Astrocyte (in vitro differentiated cells and primary cell): ENCODE results near the gene TUBA4B. TPM values are rescaled to one million over a fixed set of nuclear protein-coding genes. Genes with fewer than 3 reads are reported as not detected.
"Not testable (repeated sequence)": the region's sequence is repeated elsewhere in the genome, so short reads cannot be mapped to it uniquely, and the experiment has no call there.

Source experiments
- DNase-seq: peaks from one replicate; pipeline ENCODE4 v3.0.0-alpha.2; 2010; ENCODE audit warnings: low read depth
- FAIRE-seq: peaks from 2 replicates; lab custom pipeline; 2011; peaks lifted over from hg19 to GRCh38; lab: Jason Lieb, UNC
- H2AFZ ChIP-seq: 2 replicates; pipeline ENCODE4 v1.6.0; 2012; ENCODE audit warnings: low read depth, low read length, inconsistent platforms
- H3K27ac ChIP-seq: 2 replicates; pipeline ENCODE4 v1.5.1; 2011; ENCODE audit warnings: low read depth, low read length, inconsistent platforms
- H3K27me3 ChIP-seq: 2 replicates; pipeline ENCODE4 v1.6.0; 2011; ENCODE audit warnings: low read length, inconsistent platforms; ENCODE audit not compliant: insufficient read depth
- H3K36me3 ChIP-seq: 2 replicates; pipeline ENCODE4 v1.5.1; 2011; ENCODE audit warnings: low read length, inconsistent platforms; ENCODE audit not compliant: insufficient read depth
- H3K4me1 ChIP-seq: 2 replicates; pipeline ENCODE4 v1.5.1; 2011; ENCODE audit warnings: low read length, inconsistent platforms; ENCODE audit not compliant: insufficient read depth
- H3K4me2 ChIP-seq: 2 replicates; pipeline ENCODE4 v1.6.0; 2012; ENCODE audit warnings: low read length, inconsistent platforms
- H3K4me3 ChIP-seq: 2 replicates; pipeline ENCODE4 v1.5.1; 2011; ENCODE audit warnings: low read depth, mild to moderate bottlenecking, low read length, inconsistent platforms; ENCODE audit not compliant: insufficient read depth
- H3K79me2 ChIP-seq: 2 replicates; pipeline ENCODE4 v1.6.0; 2012; ENCODE audit warnings: mild to moderate bottlenecking, low read length, inconsistent platforms; ENCODE audit not compliant: insufficient read depth
- H3K9ac ChIP-seq: 2 replicates; pipeline ENCODE4 v1.6.0; 2012; ENCODE audit warnings: mild to moderate bottlenecking, low read length, inconsistent platforms
- H3K9me3 ChIP-seq: 2 replicates; pipeline ENCODE4 v1.5.1; 2012; ENCODE audit warnings: low read depth, mild to moderate bottlenecking, low read length, inconsistent platforms; ENCODE audit not compliant: insufficient read depth
- H4K20me1 ChIP-seq: 2 replicates; pipeline ENCODE4 v1.6.0; 2012; ENCODE audit warnings: low read length, inconsistent platforms; ENCODE audit not compliant: insufficient read depth
- H3K27ac Mint-ChIP-seq: one replicate; pipeline ENCODE4 v1.8.0; 2021; ENCODE audit warnings: mild to moderate bottlenecking, mixed read lengths; ENCODE audit not compliant: unreplicated experiment
- H3K27me3 Mint-ChIP-seq: one replicate; pipeline ENCODE4 v1.8.0; 2021; ENCODE audit warnings: low read depth, mixed read lengths; ENCODE audit not compliant: unreplicated experiment
- H3K36me3 Mint-ChIP-seq: one replicate; pipeline ENCODE4 v1.8.0; 2021; ENCODE audit warnings: low read depth, mixed read lengths; ENCODE audit not compliant: unreplicated experiment
- H3K4me1 Mint-ChIP-seq: one replicate; pipeline ENCODE4 v1.8.0; 2021; ENCODE audit warnings: low read depth, mixed read lengths; ENCODE audit not compliant: unreplicated experiment
- H3K4me3 Mint-ChIP-seq: one replicate; pipeline ENCODE4 v1.8.0; 2021; ENCODE audit warnings: mild to moderate bottlenecking, moderate library complexity, mixed read lengths; ENCODE audit not compliant: unreplicated experiment
- H3K9me3 Mint-ChIP-seq: one replicate; pipeline ENCODE4 v1.8.0; 2021; ENCODE audit warnings: mild to moderate bottlenecking, mixed read lengths; ENCODE audit not compliant: unreplicated experiment
- EZH2 ChIP-seq: IDR thresholded peaks from 2 replicates; pipeline ENCODE4 v1.6.1; 2012; ENCODE audit warnings: mild to moderate bottlenecking, low read length, inconsistent platforms; ENCODE audit not compliant: insufficient read depth
- total RNA-seq: library from RNA; stranded (reverse); gene quantifications from 2 replicates; pipeline ENCODE4 v1.2.1, GENCODE V29; 2021
- TF ChIP-seq, protein P1 (sequence below): IDR thresholded peaks from 2 replicates; pipeline ENCODE4 v1.5.1; 2011; ENCODE audit warnings: low read depth, mild to moderate bottlenecking, inconsistent platforms, low read length, moderate library complexity; ENCODE audit not compliant: insufficient read depth

Gene TUBA4B
- total RNA-seq, 1 donor from 2014 or later = not detected

DNA sequence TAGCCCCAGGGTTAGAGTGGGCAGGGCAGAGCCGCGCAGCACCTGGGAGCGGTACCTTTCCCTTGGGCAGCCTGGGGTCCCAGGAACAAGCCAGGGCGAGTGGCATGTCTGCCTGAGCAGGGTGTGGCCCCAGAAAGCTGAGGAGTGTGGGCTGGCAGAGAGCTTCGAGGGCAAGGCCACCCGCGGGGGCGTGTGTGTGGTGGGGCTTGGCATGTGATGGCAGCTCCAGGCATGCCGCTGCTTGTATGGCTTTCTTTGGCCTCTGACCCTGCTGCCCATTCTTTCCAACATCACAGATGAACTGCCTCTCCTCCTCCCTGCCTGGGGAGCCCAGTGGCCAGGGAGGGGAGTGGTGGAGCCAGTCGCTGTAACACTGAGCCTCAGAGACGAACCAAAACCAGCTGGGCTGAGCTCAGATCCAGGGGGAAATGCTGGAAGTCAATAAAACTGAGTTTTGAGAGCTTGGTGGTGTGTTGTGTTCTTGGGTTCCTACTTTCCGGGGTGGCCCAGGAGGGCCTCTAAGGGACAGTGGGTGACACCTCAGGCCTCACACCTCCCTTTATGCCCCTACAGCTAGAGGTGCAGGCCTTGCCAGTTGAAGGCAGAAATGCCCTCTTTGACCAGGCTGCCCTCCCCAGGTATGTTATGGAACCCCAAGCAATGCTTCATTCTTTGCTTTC lies 33.5 kb downstream of the TUBA4B start:
- no peak overlapping the region for H3K27ac ChIP-seq
- H3K4me2 ChIP-seq = peak overlapping the region; percentile 19
- H3K27ac Mint-ChIP-seq = no peak overlapping the region
- H3K27me3 ChIP-seq = no peaks in the 10 kb centered on the region
- DNase-seq (no peak), FAIRE-seq (no peak)
- H3K36me3 Mint-ChIP-seq = peaks cover 13% of the 10 kb centered on the region
- no peak overlapping the region for H3K4me3 ChIP-seq
- H3K4me1 Mint-ChIP-seq = peaks cover 19% of the 10 kb centered on the region
- H2AFZ ChIP-seq = no peak overlapping the region
- H4K20me1 ChIP-seq = no peaks in the 10 kb centered on the region
- no peaks in the 10 kb centered on the region for H3K9me3 ChIP-seq
- peaks cover 21% of the 10 kb centered on the region for H3K4me1 ChIP-seq
- no peak for TF ChIP-seq EZH2
- TF ChIP-seq, protein P1, sequence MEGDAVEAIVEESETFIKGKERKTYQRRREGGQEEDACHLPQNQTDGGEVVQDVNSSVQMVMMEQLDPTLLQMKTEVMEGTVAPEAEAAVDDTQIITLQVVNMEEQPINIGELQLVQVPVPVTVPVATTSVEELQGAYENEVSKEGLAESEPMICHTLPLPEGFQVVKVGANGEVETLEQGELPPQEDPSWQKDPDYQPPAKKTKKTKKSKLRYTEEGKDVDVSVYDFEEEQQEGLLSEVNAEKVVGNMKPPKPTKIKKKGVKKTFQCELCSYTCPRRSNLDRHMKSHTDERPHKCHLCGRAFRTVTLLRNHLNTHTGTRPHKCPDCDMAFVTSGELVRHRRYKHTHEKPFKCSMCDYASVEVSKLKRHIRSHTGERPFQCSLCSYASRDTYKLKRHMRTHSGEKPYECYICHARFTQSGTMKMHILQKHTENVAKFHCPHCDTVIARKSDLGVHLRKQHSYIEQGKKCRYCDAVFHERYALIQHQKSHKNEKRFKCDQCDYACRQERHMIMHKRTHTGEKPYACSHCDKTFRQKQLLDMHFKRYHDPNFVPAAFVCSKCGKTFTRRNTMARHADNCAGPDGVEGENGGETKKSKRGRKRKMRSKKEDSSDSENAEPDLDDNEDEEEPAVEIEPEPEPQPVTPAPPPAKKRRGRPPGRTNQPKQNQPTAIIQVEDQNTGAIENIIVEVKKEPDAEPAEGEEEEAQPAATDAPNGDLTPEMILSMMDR = no peak
- H3K27me3 Mint-ChIP-seq = no peaks in the 10 kb centered on the region
- no peaks in the 10 kb centered on the region for H3K79me2 ChIP-seq
- H3K9ac ChIP-seq = no peak overlapping the region
- peaks cover 2% of the 10 kb centered on the region for H3K36me3 ChIP-seq
- H3K9me3 Mint-ChIP-seq = no peaks in the 10 kb centered on the region
- H3K4me3 Mint-ChIP-seq = peak overlapping the region; percentile 27

DNA sequence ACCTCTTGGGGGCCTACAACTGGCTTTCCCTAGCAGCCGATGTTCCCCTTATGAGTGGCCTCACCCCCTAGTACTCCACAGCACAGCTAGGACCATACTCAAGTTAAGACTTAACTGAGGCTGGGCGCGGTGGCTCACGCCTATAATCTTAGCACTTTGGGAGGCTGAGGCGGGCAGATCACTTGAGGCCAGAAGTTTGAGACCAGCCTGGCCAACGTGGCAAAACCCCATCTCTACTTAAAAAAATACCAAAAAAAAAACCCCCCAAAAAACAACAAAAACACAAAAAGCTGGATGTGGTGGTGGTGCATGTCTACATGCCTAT lies 34.0 kb downstream of the TUBA4B start:
- FAIRE-seq, H3K4me3 Mint-ChIP-seq, H3K79me2 ChIP-seq, H3K27me3 Mint-ChIP-seq, H3K36me3 ChIP-seq, H2AFZ ChIP-seq, H3K27ac Mint-ChIP-seq, H3K4me2 ChIP-seq, H3K27ac ChIP-seq, H3K9me3 Mint-ChIP-seq, H4K20me1 ChIP-seq, H3K9me3 ChIP-seq, H3K27me3 ChIP-seq, H3K9ac ChIP-seq, H3K4me3 ChIP-seq, DNase-seq: not testable (repeated sequence)
- Mint-ChIP-seq H3K36me3 (peaks cover 16% of the 10 kb centered on the region), H3K4me1 (peaks cover 19% of the 10 kb centered on the region)
- peaks cover 21% of the 10 kb centered on the region for H3K4me1 ChIP-seq

DNA sequence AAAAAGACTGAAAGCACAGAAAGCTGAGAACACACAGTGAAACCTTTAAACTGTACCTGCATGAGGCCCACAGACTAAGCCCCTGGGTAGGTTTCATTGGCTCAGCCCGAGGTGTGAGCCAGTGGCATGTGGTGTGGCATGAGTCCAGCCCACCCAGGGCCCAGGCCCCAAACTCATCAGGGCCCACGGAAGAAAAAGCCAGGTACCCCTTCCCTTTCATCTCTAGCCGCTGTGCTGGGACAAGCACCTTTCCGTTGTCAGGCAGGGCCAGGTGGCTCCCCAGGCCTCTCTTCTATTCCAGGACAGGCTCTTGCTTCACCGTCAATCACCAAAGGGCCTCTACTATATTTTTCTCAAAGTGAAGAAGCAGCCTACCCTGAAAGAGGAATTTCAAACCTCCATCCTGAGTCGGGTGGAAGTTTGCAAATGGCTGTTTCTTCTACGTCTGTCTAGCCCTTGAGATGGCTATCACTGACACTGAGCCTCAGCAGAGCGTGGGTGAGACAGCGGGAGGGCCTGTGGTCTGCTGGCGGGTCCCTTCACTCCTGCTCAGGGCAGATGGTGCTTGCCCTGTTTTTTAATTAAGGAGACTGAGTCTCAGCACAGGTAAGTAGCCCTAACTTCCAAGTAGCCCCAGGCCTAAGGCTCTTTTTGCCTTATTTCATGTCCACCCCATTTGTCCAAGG lies 34.7 kb downstream of the TUBA4B start:
- Histone ChIP-seq H3K36me3 (peaks cover 2% of the 10 kb centered on the region), H2AFZ (no peak overlapping the region), H3K27ac (no peak overlapping the region), H4K20me1 (no peaks in the 10 kb centered on the region), H3K4me3 (no peak overlapping the region), H3K9ac (no peak overlapping the region), H3K79me2 (no peaks in the 10 kb centered on the region), H3K4me2 (no peak overlapping the region), H3K27me3 (no peaks in the 10 kb centered on the region), H3K4me1 (peaks cover 21% of the 10 kb centered on the region), H3K9me3 (no peaks in the 10 kb centered on the region)
- TF ChIP-seq, protein P1 = no peak
- no peak for TF ChIP-seq EZH2
- Mint-ChIP-seq H3K9me3 (no peaks in the 10 kb centered on the region), H3K4me1 (peaks cover 19% of the 10 kb centered on the region), H3K27ac (peak overlapping the region; percentile 78), H3K27me3 (peaks cover 2% of the 10 kb centered on the region), H3K4me3 (no peak overlapping the region), H3K36me3 (peaks cover 16% of the 10 kb centered on the region)
- FAIRE-seq = no peak
- no peak for DNase-seq
